HepG2 (cell line): ENCODE measurements around the gene EPHA2. TPM values are rescaled to one million over a fixed set of nuclear protein-coding genes. Genes with fewer than 3 reads are reported as not detected.

Experiments
- CHD2 ChIP-seq: IDR thresholded peaks from 2 replicates; pipeline ENCODE4 v1.6.1; 2011; ENCODE audit warnings: low read depth, low read length, improper control_type of control experiment
- EP300 ChIP-seq, 3 experiments: sonication (generic) in 1 of 3; formaldehyde crosslinking in 1 of 3; IDR thresholded peaks; 2 replicates each; pipeline versions ENCODE4 v1.5.1 to v1.6.1; 2011 to 2020; ENCODE audit warnings: low read depth in 2 of 3, low read length in 2 of 3, borderline replicate concordance in 1 of 3, improper control_type of control experiment in 1 of 3, mild to moderate bottlenecking in 1 of 3, missing genetic modification reagents in 1 of 3, moderate library complexity in 1 of 3
- EZH2 ChIP-seq: conservative IDR thresholded peaks from 2 replicates; pipeline ENCODE4 v1.6.1; 2012; ENCODE audit warnings: mild to moderate bottlenecking, low read depth, low read length, moderate library complexity
- IKZF1 ChIP-seq: fragments of 450-650 bp; IDR thresholded peaks from 2 replicates; pipeline ENCODE4 v1.7.1; 2016
- KLF12 ChIP-seq: sonication (generic); formaldehyde crosslinking; IDR thresholded peaks from 2 replicates; pipeline ENCODE4 v1.4.0; 2020; ENCODE audit warnings: missing genetic modification reagents, borderline replicate concordance
- MTA3 ChIP-seq: sonication (generic); formaldehyde crosslinking; IDR thresholded peaks from 2 replicates; pipeline ENCODE4 v1.4.0; 2020; ENCODE audit warnings: missing genetic modification reagents
- SMAD1 ChIP-seq: sonication (generic); formaldehyde crosslinking; IDR thresholded peaks from 2 replicates; pipeline ENCODE4 v1.4.0; 2020; ENCODE audit warnings: missing genetic modification reagents, low read depth, mild to moderate bottlenecking, borderline replicate concordance
- ZFP36 ChIP-seq: fragments of 150-350 bp; IDR thresholded peaks from 2 replicates; pipeline ENCODE4 v1.6.1; 2018; ENCODE audit warnings: borderline replicate concordance, low read length, low read depth; ENCODE audit not compliant: partially characterized antibody
- ZNF383 ChIP-seq: sonication (generic); formaldehyde crosslinking; IDR thresholded peaks from 2 replicates; pipeline ENCODE4 v1.4.0; 2020; ENCODE audit warnings: missing genetic modification reagents, mild to moderate bottlenecking, borderline replicate concordance
- ZNF607 ChIP-seq: sonication (generic); formaldehyde crosslinking; IDR thresholded peaks from 2 replicates; pipeline ENCODE4 v1.5.1; 2020; ENCODE audit warnings: missing genetic modification reagents, mild to moderate bottlenecking, borderline replicate concordance
- ZNF839 ChIP-seq: sonication (generic); formaldehyde crosslinking; IDR thresholded peaks from 2 replicates; pipeline ENCODE4 v1.4.0; 2020; ENCODE audit warnings: missing genetic modification reagents, mild to moderate bottlenecking, borderline replicate concordance
- polyA plus RNA-seq, 8 experiments: library from polyadenylated mRNA; depleted of rRNA in 3 of 8; stranded (reverse) in 7 of 8; unstranded in 1 of 8; fragments of >200 nt; fragmentation: Illumina TruSeq in 4 of 8; extraction: Trizol in 4 of 8; gene quantifications; 2 replicates each; pipeline versions ENCODE4 v1.2.1 to v1.2.3, GENCODE V29; 2011 to 2016; ENCODE audit warnings: low read depth in 4 of 8, missing spikeins in 1 of 8, mixed read lengths in 1 of 8; ENCODE audit not compliant: insufficient read depth in 1 of 8
- total RNA-seq, 5 experiments: library from RNA; depleted of rRNA; stranded (reverse); fragments of >200 nt; fragmentation: Illumina TruSeq; extraction: Trizol; gene quantifications; 2 replicates each; pipeline ENCODE4 v1.2.3, GENCODE V29; 2016; ENCODE audit warnings: low read depth in 1 of 5
- TF ChIP-seq, protein P1 (sequence below): sonication (generic); formaldehyde crosslinking; IDR thresholded peaks from 2 replicates; pipeline ENCODE4 v1.5.0; 2020; ENCODE audit warnings: mild to moderate bottlenecking, missing genetic modification reagents
- TF ChIP-seq, protein P2 (sequence below): sonication (generic); formaldehyde crosslinking; IDR thresholded peaks from 2 replicates; pipeline ENCODE4 v1.5.0; 2020; ENCODE audit warnings: missing genetic modification reagents, mild to moderate bottlenecking, borderline replicate concordance
- TF ChIP-seq, protein P3 (sequence below): fragments of 450-650 bp; IDR thresholded peaks from 2 replicates; pipeline ENCODE4 v1.6.1; 2016
- TF ChIP-seq, protein P4 (sequence below): sonication (generic); formaldehyde crosslinking; IDR thresholded peaks from 2 replicates; pipeline ENCODE4 v1.5.0; 2020; ENCODE audit warnings: mild to moderate bottlenecking, missing genetic modification reagents
- TF ChIP-seq, protein P5 (sequence below): sonication (generic); formaldehyde crosslinking; IDR thresholded peaks from 2 replicates; pipeline ENCODE4 v1.8.0; 2022; ENCODE audit warnings: missing genetic modification reagents, mild to moderate bottlenecking, moderate library complexity, borderline replicate concordance

The EPHA2 gene
- total and polyA plus RNA-seq, 2 of the 13 experiments (the other 11 are each of a cell fraction or from before 2014, with no cell fraction given): 33.6 to 53.6 TPM

DNA sequence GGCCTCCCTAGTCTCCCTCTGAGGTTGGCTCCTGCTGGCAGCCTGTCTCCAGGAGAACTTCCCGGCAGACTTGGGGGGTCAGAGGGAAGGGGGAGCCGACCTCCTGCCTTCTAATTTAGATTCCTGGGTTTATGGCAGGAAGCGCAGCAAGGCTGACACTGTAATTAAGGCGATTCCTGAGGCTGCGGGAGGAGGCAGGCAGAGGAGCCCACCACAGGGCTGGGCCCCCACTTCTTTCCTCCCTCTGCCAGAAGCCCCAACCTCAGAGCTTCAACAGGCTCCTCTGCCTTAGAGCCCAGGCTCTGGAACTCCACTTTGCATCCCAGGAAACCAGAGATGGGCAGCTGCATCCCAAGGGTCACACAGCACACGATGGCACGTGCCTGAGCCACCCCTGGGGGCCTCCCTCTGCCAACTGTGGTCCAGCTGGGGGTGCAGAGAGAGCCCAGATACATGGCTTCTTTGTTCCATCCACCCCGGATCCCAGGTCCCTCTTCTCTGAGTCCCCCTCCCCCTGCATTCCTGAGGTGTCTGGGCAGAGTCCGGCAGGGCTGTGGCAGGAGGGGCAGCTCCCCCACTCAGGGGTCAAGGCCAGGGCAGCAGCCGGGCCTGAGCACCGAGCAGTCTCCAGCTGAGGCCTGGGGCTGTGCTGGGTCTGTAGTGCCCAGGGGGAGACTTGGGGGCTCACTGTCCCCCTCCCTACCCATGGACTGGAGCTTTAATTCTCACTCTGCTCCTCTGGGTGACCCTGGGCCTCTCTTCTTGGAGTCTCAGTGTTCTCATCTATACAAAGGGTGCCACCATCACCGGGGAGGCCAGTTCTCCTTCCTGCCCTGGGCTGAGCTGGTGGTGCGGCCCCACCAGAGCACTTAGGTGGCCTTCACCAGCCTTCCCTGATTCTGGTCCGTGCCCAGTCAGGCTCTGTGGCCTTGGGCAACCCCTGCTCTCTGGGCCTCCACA lies 43.0 kb downstream of the EPHA2 start (continued):
- TF ChIP-seq, protein P1, sequence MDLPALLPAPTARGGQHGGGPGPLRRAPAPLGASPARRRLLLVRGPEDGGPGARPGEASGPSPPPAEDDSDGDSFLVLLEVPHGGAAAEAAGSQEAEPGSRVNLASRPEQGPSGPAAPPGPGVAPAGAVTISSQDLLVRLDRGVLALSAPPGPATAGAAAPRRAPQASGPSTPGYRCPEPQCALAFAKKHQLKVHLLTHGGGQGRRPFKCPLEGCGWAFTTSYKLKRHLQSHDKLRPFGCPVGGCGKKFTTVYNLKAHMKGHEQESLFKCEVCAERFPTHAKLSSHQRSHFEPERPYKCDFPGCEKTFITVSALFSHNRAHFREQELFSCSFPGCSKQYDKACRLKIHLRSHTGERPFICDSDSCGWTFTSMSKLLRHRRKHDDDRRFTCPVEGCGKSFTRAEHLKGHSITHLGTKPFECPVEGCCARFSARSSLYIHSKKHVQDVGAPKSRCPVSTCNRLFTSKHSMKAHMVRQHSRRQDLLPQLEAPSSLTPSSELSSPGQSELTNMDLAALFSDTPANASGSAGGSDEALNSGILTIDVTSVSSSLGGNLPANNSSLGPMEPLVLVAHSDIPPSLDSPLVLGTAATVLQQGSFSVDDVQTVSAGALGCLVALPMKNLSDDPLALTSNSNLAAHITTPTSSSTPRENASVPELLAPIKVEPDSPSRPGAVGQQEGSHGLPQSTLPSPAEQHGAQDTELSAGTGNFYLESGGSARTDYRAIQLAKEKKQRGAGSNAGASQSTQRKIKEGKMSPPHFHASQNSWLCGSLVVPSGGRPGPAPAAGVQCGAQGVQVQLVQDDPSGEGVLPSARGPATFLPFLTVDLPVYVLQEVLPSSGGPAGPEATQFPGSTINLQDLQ (CRISPR knock-in tag): no peak
- TF ChIP-seq, protein P2, sequence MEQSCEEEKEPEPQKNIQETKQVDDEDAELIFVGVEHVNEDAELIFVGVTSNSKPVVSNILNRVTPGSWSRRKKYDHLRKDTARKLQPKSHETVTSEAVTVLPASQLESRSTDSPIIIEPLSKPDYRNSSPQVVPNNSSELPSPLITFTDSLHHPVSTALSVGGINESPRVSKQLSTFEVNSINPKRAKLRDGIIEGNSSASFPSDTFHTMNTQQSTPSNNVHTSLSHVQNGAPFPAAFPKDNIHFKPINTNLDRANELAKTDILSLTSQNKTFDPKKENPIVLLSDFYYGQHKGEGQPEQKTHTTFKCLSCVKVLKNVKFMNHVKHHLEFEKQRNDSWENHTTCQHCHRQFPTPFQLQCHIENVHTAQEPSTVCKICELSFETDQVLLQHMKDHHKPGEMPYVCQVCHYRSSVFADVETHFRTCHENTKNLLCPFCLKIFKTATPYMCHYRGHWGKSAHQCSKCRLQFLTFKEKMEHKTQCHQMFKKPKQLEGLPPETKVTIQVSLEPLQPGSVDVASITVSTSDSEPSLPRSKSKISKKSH (CRISPR knock-in tag): no peak
- TF ChIP-seq ZNF383 (no peak), IKZF1 (no peak), EP300 (IDR thresholded peaks at IDR 0.05; ENCODE audit: low read depth in 2 of 2, low read length in 2 of 2) (peak; percentile 78 to 87; a peak in 2 of 4 replicates), EP300 (CRISPR knock-in tag; IDR thresholded peaks at IDR 0.05; ENCODE audit: borderline replicate concordance) (peak; percentile 82; the same call in 1 of the 2 replicates), SMAD1 (CRISPR knock-in tag) (no peak; the same call in 1 of the 2 replicates), ZNF839 (CRISPR knock-in tag) (no peak), CHD2 (no peak), ZNF607 (CRISPR knock-in tag) (no peak), MTA3 (CRISPR knock-in tag) (no peak), KLF12 (CRISPR knock-in tag) (no peak), EZH2 (no peak), ZFP36 (peak; percentile 61)
- TF ChIP-seq, protein P3, sequence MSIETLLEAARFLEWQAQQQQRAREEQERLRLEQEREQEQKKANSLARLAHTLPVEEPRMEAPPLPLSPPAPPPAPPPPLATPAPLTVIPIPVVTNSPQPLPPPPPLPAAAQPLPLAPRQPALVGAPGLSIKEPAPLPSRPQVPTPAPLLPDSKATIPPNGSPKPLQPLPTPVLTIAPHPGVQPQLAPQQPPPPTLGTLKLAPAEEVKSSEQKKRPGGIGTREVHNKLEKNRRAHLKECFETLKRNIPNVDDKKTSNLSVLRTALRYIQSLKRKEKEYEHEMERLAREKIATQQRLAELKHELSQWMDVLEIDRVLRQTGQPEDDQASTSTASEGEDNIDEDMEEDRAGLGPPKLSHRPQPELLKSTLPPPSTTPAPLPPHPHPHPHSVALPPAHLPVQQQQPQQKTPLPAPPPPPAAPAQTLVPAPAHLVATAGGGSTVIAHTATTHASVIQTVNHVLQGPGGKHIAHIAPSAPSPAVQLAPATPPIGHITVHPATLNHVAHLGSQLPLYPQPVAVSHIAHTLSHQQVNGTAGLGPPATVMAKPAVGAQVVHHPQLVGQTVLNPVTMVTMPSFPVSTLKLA: no peak
- TF ChIP-seq, protein P4, sequence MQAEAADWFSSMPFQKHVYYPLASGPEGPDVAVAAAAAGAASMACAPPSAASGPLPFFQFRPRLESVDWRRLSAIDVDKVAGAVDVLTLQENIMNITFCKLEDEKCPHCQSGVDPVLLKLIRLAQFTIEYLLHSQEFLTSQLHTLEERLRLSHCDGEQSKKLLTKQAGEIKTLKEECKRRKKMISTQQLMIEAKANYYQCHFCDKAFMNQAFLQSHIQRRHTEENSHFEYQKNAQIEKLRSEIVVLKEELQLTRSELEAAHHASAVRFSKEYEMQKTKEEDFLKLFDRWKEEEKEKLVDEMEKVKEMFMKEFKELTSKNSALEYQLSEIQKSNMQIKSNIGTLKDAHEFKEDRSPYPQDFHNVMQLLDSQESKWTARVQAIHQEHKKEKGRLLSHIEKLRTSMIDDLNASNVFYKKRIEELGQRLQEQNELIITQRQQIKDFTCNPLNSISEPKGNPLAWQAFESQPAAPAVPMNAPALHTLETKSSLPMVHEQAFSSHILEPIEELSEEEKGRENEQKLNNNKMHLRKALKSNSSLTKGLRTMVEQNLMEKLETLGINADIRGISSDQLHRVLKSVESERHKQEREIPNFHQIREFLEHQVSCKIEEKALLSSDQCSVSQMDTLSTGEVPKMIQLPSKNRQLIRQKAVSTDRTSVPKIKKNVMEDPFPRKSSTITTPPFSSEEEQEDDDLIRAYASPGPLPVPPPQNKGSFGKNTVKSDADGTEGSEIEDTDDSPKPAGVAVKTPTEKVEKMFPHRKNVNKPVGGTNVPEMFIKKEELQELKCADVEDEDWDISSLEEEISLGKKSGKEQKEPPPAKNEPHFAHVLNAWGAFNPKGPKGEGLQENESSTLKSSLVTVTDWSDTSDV (CRISPR knock-in tag): no peak
- TF ChIP-seq, protein P5, sequence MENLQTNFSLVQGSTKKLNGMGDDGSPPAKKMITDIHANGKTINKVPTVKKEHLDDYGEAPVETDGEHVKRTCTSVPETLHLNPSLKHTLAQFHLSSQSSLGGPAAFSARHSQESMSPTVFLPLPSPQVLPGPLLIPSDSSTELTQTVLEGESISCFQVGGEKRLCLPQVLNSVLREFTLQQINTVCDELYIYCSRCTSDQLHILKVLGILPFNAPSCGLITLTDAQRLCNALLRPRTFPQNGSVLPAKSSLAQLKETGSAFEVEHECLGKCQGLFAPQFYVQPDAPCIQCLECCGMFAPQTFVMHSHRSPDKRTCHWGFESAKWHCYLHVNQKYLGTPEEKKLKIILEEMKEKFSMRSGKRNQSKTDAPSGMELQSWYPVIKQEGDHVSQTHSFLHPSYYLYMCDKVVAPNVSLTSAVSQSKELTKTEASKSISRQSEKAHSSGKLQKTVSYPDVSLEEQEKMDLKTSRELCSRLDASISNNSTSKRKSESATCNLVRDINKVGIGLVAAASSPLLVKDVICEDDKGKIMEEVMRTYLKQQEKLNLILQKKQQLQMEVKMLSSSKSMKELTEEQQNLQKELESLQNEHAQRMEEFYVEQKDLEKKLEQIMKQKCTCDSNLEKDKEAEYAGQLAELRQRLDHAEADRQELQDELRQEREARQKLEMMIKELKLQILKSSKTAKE (CRISPR knock-in tag): peak; percentile 99
